Tongue (tissue), 2 donors: Measurements from ENCODE around the gene ENGASE. TPM values are rescaled to one million over a fixed set of nuclear protein-coding genes. Genes with fewer than 3 reads are reported as not detected.
A peak's percentile ranks its signal among the peaks of the same experiment; 100 is the strongest.

Experiments used
- DNase-seq: peaks from one replicate; pipeline ENCODE4 v3.0.0-alpha.2; 2015
- total RNA-seq: library from RNA; depleted of rRNA; stranded (reverse); fragments of >200 nt; gene quantifications from one replicate; pipeline ENCODE4 v1.2.3, GENCODE V29; 2014

Gene ENGASE
- total RNA-seq, 1 donor from 2014 or later, result 18.8 TPM

GRCh38 chr17:79094261-79094660, 19.6 kb downstream of the ENGASE start:
- no peak for DNase-seq

- DNase-seq, result no peak
These were observed 20.9 kb downstream of the ENGASE start for GRCh38 chr17:79095345-79096055.

- DNase-seq, result no peak
These were observed 21.9 kb downstream of the ENGASE start for GRCh38 chr17:79096477-79096876.

DNA sequence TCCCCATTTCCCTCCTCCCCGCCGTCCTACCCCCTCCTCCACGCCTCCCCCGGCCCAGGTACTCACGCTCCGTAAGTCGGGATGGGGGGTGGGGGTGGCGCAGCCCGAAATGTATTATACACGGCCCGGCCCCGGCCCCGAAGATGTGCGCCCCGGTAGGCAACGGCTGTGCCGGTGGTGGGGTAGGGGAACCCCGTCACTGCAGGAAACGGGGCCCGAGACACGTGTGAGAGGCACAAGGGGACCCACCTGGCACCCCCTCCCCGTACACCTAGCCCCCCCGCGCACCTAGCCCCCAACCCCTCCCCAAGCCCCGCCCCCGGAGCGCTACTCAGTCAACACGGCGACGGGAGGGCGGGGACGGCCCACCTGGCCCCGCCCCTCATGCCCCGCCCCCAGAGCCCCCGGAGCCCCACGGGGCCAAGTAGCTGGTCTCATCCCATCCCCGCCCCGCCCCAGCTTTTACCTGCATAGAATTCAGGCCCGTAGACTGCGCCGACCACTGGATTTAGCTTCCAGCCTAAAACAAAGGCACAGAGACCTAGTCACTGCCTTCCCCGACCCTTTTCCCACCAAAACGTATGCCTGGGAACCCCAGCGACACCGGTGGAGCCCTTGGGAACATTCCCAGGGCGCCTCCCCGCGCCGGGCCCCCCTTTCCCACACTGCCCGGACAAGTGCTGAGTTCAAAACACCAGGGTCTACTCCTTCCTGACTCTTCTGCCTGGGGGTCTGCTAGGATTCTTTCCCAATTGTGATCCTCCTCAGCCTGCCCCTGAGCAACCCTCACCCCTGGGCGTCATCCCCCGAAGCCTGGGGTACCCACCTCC, 22.8 kb downstream of the ENGASE start:
- DNase-seq, result no peak

DNA sequence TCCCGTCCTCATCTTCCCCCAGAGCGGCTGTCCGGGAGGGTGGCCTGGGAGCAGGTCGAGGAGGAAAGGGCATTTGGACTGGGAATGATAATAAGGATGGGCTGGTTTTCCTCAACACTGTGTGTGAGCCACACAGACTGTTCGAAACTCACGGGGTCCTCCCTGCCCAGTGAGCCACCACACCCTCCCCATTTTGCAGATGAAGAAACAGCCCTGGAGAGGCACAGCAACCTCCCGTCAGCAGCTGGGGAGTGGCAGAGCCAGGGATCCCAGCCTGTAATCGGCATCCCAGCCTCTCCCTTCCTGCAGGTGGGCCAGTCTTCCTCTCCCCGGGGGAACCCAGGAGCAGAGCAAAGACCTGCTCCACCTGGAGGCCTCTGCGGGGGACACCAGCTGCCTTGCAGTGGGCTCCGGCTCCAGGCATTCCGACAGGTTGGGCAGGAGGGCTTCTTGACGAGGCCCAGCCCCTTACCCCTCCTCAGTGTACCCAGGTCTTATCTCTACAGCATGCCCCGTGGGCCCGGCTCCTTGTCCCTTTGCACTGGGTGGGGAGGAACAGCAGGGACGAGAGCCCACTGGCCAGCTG, 23.8 kb downstream of the ENGASE start:
- no peak for DNase-seq

GRCh38 chr17:79100405-79100804, 25.8 kb downstream of the ENGASE start:
- no peak for DNase-seq

DNA sequence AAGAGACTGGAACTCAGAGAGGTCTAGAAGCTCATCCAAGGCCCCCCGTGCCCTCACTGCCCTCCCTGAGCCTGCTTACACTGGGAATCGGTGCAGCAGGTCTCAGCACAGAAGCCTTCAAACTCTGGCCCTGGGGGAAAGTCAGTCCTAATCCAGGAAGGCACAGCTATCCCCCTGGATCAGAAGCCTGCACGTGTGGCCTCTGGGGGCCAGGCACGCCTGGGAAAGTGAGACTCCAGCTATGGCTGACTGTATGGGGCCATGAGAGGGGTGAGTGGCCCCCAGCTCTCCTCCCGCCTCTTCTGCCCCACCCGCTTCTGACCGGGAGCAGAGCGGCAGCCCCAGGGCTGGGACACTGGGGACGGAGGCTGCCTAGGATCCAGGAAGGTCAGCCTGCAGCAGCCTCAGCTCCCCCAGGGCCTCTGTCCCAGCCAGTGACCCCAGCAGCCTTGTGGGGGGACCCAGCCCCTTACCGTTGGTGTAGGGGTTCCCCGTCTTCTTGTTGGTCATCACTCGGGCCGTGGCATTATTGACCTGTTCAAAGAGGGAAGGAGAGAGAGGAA, 26.6 kb downstream of the ENGASE start:
- no peak for DNase-seq

DNA sequence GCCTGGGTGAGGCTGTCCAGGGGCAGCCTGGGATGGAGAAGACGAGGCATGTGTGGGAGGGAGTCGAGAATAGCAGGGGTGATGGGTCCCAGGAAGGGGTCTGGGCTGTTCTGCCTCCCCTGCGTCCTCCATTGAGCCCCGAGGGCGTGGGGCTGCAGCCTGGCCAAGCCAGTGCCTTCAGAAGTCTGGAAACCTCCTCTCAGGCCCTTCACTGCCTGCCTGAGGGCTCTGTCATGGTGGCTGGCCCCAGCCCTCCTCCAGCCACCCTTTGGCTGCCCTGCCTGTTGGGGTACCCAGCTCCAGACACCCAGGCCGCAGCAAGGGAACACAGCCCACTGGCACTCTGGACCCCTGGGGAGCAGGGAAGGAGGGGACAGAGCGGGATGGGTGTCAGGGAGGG, 27.6 kb downstream of the ENGASE start:
- DNase-seq, result no peak

- DNase-seq, result no peak
These were observed 30.4 kb downstream of the ENGASE start for GRCh38 chr17:79104898-79105600.

GRCh38 chr17:79105937-79106336, 31.3 kb downstream of the ENGASE start:
- DNase-seq, result no peak

DNA sequence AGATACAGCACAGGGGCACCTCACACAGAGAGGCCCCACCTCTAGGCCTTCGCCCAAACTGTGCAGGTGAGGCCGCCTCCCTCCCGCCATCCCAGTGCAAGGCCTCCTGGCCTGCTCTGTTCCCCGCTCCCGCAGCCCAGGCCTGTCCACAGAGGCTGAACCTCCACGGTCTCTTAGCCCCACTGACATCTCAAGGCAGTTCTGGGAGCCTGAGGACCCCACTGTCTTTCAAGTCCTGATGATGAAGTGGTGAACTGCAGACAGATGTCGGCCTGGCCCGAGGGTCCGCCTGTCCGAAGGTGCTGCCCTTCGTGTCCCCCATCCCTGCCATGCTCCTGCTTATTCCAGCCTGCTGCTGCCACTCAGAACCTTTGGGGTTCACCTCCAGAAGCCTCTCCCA, 32.3 kb downstream of the ENGASE start:
- no peak for DNase-seq

DNA sequence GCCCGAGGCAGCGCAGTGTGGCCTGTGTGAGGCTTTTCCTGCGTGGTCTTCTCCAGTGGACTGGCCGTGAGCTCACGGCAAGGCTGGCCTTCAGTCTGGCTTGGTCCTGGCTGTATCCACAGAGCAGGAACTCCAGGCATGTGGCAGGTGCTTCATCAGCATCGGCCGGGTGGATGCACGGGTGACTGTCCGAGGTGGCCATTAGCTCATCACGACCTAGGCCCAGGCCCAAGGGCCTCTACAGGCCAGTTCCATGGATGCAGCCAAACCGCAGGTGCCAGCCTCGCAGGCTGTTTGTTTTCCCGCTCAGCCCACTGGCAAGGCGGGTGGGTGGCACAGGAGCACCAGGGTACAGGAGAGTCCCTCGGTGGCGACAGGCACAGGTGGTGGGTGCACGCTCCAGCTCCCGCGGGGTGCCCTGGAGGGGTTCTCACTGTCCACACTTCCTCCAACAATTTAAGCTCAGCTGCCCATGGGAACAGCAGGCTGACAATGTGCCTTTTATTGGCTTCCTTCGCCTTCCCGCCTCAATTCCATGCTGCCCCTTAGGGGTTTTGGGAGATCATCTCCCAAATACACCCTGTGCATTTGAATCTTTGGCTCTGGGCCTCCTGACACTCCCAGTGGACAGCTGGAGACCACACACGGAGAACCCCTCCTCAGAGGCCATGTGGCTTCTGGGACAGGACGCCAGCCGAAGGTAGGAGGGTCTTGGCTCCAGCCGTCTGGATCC, 33.0 kb downstream of the ENGASE start:
- no peak for DNase-seq

DNA sequence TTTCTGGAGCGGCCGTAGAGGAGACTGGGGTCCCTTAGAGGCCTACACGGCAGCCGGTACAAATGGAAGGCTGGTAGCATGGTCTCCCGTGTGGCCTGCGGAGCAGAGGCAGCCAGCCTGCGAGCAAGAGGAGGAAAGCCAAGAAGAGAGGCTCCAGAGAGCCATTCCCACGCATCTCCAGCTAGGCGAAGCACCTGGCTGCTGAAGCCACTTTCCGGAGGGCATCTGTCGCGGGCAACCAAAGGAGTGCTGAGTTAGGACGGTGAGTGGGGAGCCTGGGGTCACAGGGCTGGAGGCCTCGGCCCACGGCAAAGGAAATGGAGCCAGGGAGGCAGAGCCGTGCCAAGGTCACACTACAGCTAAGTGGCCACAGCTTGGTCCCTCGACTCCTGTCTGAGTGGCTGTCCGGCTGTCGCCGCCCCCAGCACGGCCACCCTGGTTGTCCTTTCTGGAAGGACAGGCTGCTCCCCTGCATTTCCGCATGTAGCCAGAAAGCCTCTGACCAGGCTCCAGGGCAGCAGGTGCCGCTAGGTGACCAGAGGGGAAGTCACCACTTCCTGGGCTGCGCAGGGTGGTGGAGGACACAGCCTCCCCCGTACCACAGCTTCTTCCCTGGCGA, 33.7 kb downstream of the ENGASE start:
- DNase-seq, result no peak

DNA sequence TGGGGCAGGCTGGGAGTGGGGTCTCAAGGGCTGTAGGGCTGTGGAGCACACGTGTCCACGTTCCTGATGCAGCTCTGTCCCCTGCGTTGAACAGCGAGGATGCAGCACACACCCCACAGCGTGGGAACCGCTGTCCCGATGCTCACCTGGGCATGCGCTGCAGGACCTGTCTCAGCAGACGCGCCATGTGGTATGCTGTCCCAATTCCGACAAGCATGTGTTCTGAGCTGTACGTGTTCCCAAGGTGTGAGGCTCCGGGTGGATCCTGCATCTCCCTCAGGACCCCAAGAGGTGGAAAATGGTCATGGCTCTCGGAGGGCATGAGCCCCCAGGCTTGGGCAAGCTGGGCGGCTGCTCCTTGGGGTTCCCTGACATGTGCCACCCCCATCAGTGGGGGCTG, 34.2 kb downstream of the ENGASE start:
- no peak for DNase-seq

- DNase-seq, result no peak
These were observed 35.0 kb downstream of the ENGASE start for GRCh38 chr17:79109584-79109983.

GRCh38 chr17:79111097-79111496, 36.5 kb downstream of the ENGASE start:
- DNase-seq, result no peak

DNA sequence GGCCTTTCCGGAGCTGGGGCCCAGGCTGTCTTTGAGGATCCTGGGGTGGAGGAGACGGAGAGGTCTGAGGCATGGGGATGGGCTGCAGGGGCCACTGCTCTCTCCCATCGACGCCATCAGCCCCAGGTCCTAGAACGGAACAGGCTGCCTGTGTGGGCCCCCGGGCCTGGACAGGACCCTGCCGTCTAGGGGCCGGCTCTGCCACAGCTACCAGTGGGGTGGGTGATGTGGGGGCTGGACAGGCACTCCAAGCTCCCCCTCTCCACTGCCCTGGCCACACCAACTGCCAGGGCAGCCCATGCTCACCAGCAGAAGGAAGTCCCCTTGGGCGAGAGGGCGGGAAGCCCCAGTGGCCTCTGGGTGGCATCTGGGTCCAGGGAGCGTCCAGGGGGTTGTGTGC, 37.8 kb downstream of the ENGASE start:
- DNase-seq, result no peak

GRCh38 chr17:79113699-79114457, 39.3 kb downstream of the ENGASE start:
- no peak for DNase-seq

- DNase-seq, result peak; percentile 89
These were observed 40.1 kb downstream of the ENGASE start for GRCh38 chr17:79114458-79115301.
